Measurements from ENCODE around the gene VPS72. TPM values are rescaled to one million over a fixed set of nuclear protein-coding genes. Genes with fewer than 3 reads are reported as not detected.

Gene VPS72
- total RNA-seq, 1 experiment from 2014 or later = 68.9 TPM

- no peak overlapping the region for H3K9ac ChIP-seq (ENCODE audit: low read length)
- no peaks in the 10 kb centered on the region for H3K4me1 ChIP-seq (ENCODE audit: control insufficient read depth in 1 of 2, insufficient read depth in 2 of 2, low read length in 2 of 2)
- BruUV-seq (replicated peaks) = no TSS peak
- peaks cover 50 to 81% of the 10 kb centered on the region in 2 experiments for H3K36me3 ChIP-seq (ENCODE audit: control insufficient read depth in 1 of 2, insufficient read depth in 2 of 2, low read length in 2 of 2)
- no peak overlapping the region for H2AFZ ChIP-seq (ENCODE audit: low read depth, low read length, poor library complexity, severe bottlenecking)
- intact Hi-C loops (cut with micrococcal nuclease) = no loop called here
- H3K4me2 ChIP-seq (ENCODE audit: low read length) = no peak overlapping the region
- POLR2A ChIA-PET = no interaction called here
- no peaks in the 10 kb centered on the region for H3K27me3 ChIP-seq (ENCODE audit: insufficient read depth, low read length)
- CTCF ChIA-PET = no interaction called here
- H3K79me2 ChIP-seq (ENCODE audit: insufficient read depth, low read length) = peaks cover 19% of the 10 kb centered on the region; the same call in 1 of the 2 replicates
- H3K27ac ChIP-seq (ENCODE audit: low read depth, low read length) = no peak overlapping the region
- TF ChIP-seq SRF (IDR thresholded peaks at IDR 0.05; ENCODE audit: low read depth) = no peak
- TF ChIP-seq CBX3 (IDR thresholded peaks at IDR 0.05; ENCODE audit: low read depth) = no peak
- no peak for TF ChIP-seq YY1 (IDR thresholded peaks at IDR 0.05; ENCODE audit: extremely low read depth, insufficient replicate concordance, low read depth, low read length)
- no peak for TF ChIP-seq CEBPB (IDR thresholded peaks at IDR 0.05; ENCODE audit: low read depth)
- no peak for TF ChIP-seq FOSL1 (IDR thresholded peaks at IDR 0.05; ENCODE audit: low read depth)
- no peaks in the 10 kb centered on the region for H4K20me1 ChIP-seq (ENCODE audit: insufficient read depth)
- RAD21 ChIA-PET (ENCODE audit: low non-redundant PET in 1 of 2, low total read pairs in 2 of 2, uncharacterized antibody in 2 of 2, unreplicated experiment in 2 of 2) = interaction anchor here in 1 of 2 experiments (0.7 kb wide), 1 partner anchor 605 kb away, joined by 3 read pairs; no protein-coding TSS in a partner anchor
- no peak overlapping the region for H3K4me3 ChIP-seq (replicated peaks in 1 of 2; ENCODE audit: low read depth in 1 of 2, low read length in 2 of 2)
- ATAC-seq = no peak
- no peak for DNase-seq (ENCODE audit: low read depth, low spot score)
- no peaks in the 10 kb centered on the region for H3K9me2 ChIP-seq (ENCODE audit: insufficient read depth)
- H3K9me3 ChIP-seq (ENCODE audit: control insufficient read depth in 1 of 2, insufficient read depth in 1 of 2, low read depth in 1 of 2, low read length in 2 of 2) = no peaks in the 10 kb centered on the region
Observed at GRCh38 chr1:151235235-151235634, 45.2 kb upstream of the VPS72 start.

DNA sequence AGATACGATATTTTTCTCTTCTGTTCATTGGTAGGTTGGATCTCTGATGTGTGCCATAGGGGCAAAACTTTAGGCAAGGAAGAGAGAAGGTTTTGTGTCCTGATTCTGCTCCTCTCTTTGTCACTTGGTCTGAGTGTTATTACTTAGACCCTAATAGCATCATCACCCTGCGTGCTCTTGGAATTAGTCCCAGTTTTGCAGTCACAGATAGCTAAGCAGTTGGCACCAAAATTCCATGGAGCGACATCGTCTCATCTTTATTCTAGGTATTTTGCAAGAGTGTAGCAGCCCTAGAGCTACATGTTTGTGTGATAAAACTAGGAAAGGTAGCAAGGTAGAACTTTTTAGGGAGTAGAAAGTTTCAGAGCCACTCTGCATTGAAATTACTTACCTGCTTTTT is 32.1 kb upstream of the VPS72 start:
- no peak overlapping the region for H2AFZ ChIP-seq (ENCODE audit: low read depth, low read length, poor library complexity, severe bottlenecking)
- RAD21 ChIA-PET (ENCODE audit: low non-redundant PET in 1 of 2, low total read pairs in 2 of 2, uncharacterized antibody in 2 of 2, unreplicated experiment in 2 of 2) = no interaction called here
- POLR2A ChIA-PET = no interaction called here
- H3K9me2 ChIP-seq (ENCODE audit: insufficient read depth) = no peaks in the 10 kb centered on the region
- H3K27ac ChIP-seq (ENCODE audit: low read depth, low read length) = no peak overlapping the region
- no peaks in the 10 kb centered on the region for H3K4me1 ChIP-seq (ENCODE audit: control insufficient read depth in 1 of 2, insufficient read depth in 2 of 2, low read length in 2 of 2)
- H3K9ac ChIP-seq (ENCODE audit: low read length) = no peak overlapping the region
- no peak overlapping the region for H3K4me2 ChIP-seq (ENCODE audit: low read length)
- H3K36me3 ChIP-seq (ENCODE audit: control insufficient read depth in 1 of 2, insufficient read depth in 2 of 2, low read length in 2 of 2) = peaks cover 9 to 14% of the 10 kb centered on the region in 2 experiments
- TF ChIP-seq SRF (IDR thresholded peaks at IDR 0.05; ENCODE audit: low read depth) (no peak), SP1 (IDR thresholded peaks at IDR 0.05; ENCODE audit: low read depth) (no peak), POLR2A (IDR thresholded peaks at IDR 0.05; ENCODE audit: borderline replicate concordance, extremely low read depth, insufficient read depth, insufficient read length) (no peak), FOSL1 (IDR thresholded peaks at IDR 0.05; ENCODE audit: low read depth) (no peak), ELF1 (IDR thresholded peaks at IDR 0.05; ENCODE audit: borderline replicate concordance, low read depth) (no peak), SIN3A (IDR thresholded peaks at IDR 0.05; ENCODE audit: low read depth) (no peak), JUND (IDR thresholded peaks at IDR 0.05) (no peak), ZNF274 (IDR thresholded peaks at IDR 0.05; ENCODE audit: low read depth, low read length) (no peak), CEBPB (IDR thresholded peaks at IDR 0.05; ENCODE audit: low read depth) (no peak), RAD21 (IDR thresholded peaks at IDR 0.05; ENCODE audit: low read depth) (no peak), EGR1 (IDR thresholded peaks at IDR 0.05; ENCODE audit: low read depth) (no peak), EZH2phosphoT487 (IDR thresholded peaks at IDR 0.05; ENCODE audit: borderline replicate concordance) (no peak), ZFX (IDR thresholded peaks at IDR 0.05) (no peak)
- H3K79me2 ChIP-seq (ENCODE audit: insufficient read depth, low read length) = peaks cover 85% of the 10 kb centered on the region
- CTCF ChIA-PET = no interaction called here
- DNase-seq (ENCODE audit: low read depth, low spot score) = no peak
- no peaks in the 10 kb centered on the region for H3K9me3 ChIP-seq (ENCODE audit: control insufficient read depth in 1 of 2, insufficient read depth in 1 of 2, low read depth in 1 of 2, low read length in 2 of 2)
- peaks cover 8% of the 10 kb centered on the region; the same call in 1 of the 2 replicates for H4K20me1 ChIP-seq (ENCODE audit: insufficient read depth)
- H3K4me3 ChIP-seq (replicated peaks in 1 of 2; ENCODE audit: low read depth in 1 of 2, low read length in 2 of 2) = no peak overlapping the region
- no TSS peak for BruUV-seq (replicated peaks)
- intact Hi-C loops (cut with micrococcal nuclease) = no loop called here
- no peaks in the 10 kb centered on the region for H3K27me3 ChIP-seq (ENCODE audit: insufficient read depth, low read length)
- no peak for ATAC-seq

Data from HCT116 (cell line).